OCI-LY7 (cell line): ENCODE measurements around the gene TBC1D19. TPM values are rescaled to one million over a fixed set of nuclear protein-coding genes. Genes with fewer than 3 reads are reported as not detected.

Experiments used
- BruUV-seq: library from RNA; stranded (reverse); fragments of 400-500 nt; replicated peaks from 2 replicates; lab custom pipeline; 2021; lab: Mats Ljungman, UMichigan
- CTCF ChIA-PET: fragments of 300-600 bp; sonication (Branson Sonifier 250); formaldehyde crosslinking; loops from one replicate; lab custom pipeline; 2022; ENCODE audit warnings: antibody characterized with exemption; ENCODE audit not compliant: unreplicated experiment; lab: Charles Lee
- POLR2A ChIA-PET: fragments of 300-600 bp; sonication (Branson Sonifier 250); formaldehyde crosslinking; loops from one replicate; lab custom pipeline; 2022; ENCODE audit warnings: antibody characterized with exemption; lab: Charles Lee
- DNase-seq: peaks from one replicate; pipeline ENCODE4 v3.0.0-alpha.2; 2015; ENCODE audit warnings: low spot score
- H2AFZ ChIP-seq: fragments of 200-600 bp; sonication (generic), shearing (Covaris generic); 2 replicates; pipeline ENCODE4 v1.6.1; 2014; ENCODE audit warnings: mild to moderate bottlenecking, antibody characterized with exemption, low read length, moderate library complexity
- H3K27ac ChIP-seq: fragments of 200-600 bp; sonication (generic); 2 replicates; pipeline ENCODE4 v1.5.1; 2014; ENCODE audit warnings: mixed run types, low read depth, mild to moderate bottlenecking, moderate library complexity, low read length, inconsistent platforms; ENCODE audit not compliant: poor library complexity, severe bottlenecking
- H3K36me3 ChIP-seq: fragments of 200-600 bp; sonication (generic); 2 replicates; pipeline ENCODE4 v1.6.1; 2014; ENCODE audit warnings: mild to moderate bottlenecking, antibody characterized with exemption, low read length, moderate library complexity, mixed read lengths; ENCODE audit not compliant: insufficient read depth
- H3K4me1 ChIP-seq: fragments of 200-600 bp; sonication (generic); 2 replicates; pipeline ENCODE4 v1.5.1; 2014; ENCODE audit warnings: mild to moderate bottlenecking, low read length; ENCODE audit not compliant: insufficient read depth, poor library complexity, severe bottlenecking
- H3K4me2 ChIP-seq: fragments of 200-600 bp; sonication (generic); 2 replicates; pipeline ENCODE4 v1.6.1; 2014; ENCODE audit warnings: mild to moderate bottlenecking, low read length
- H3K4me3 ChIP-seq: fragments of 200-600 bp; sonication (generic); 2 replicates; pipeline ENCODE4 v1.5.1; 2014; ENCODE audit warnings: mild to moderate bottlenecking, low read depth, low read length; ENCODE audit not compliant: poor library complexity, severe bottlenecking
- H3K79me2 ChIP-seq: fragments of 200-600 bp; sonication (generic); 2 replicates; pipeline ENCODE4 v1.6.1; 2016; ENCODE audit warnings: low read depth, mild to moderate bottlenecking, low read length, moderate library complexity, mixed read lengths; ENCODE audit not compliant: insufficient read depth
- H3K9me2 ChIP-seq: fragments of 200-600 bp; sonication (generic); 2 replicates; pipeline ENCODE4 v1.6.1; 2016; ENCODE audit warnings: mild to moderate bottlenecking, low read length, mixed read lengths; ENCODE audit not compliant: insufficient read depth
- H3K9me3 ChIP-seq: fragments of 200-600 bp; sonication (generic); 2 replicates; pipeline ENCODE4 v1.6.1; 2014; ENCODE audit warnings: mild to moderate bottlenecking, mixed run types, low read length, mixed read lengths
- H4K20me1 ChIP-seq: fragments of 200-600 bp; sonication (generic); 2 replicates; pipeline ENCODE4 v1.6.1; 2014; ENCODE audit warnings: mild to moderate bottlenecking, antibody characterized with exemption, low read length, moderate library complexity, mixed read lengths; ENCODE audit not compliant: insufficient read depth
- EZH2phosphoT487 ChIP-seq: fragments of 200-600 bp; sonication (generic); IDR thresholded peaks from 2 replicates; pipeline ENCODE4 v1.6.1; 2018; ENCODE audit warnings: low read depth, borderline replicate concordance, mild to moderate bottlenecking, mixed run types, antibody characterized with exemption, low read length, moderate library complexity, mixed read lengths
- intact Hi-C: fragments of 100-400 bp; cut with micrococcal nuclease; formaldehyde crosslinking; loops from one replicate; pipeline ENCODE4 v1.10.0; 2022; ENCODE audit not compliant: unreplicated experiment
- total RNA-seq, 2 experiments: library from RNA; depleted of rRNA in 1 of 2; stranded (reverse); fragments of >200 nt in 1 of 2; shearing (Covaris generic) in 1 of 2; gene quantifications; 2 replicates each; pipeline ENCODE4 v1.2.3, GENCODE V29; 2014 to 2022
- TF ChIP-seq, protein P1 (sequence below): fragments of 200-600 bp; sonication (generic); conservative IDR thresholded peaks from 2 replicates; pipeline ENCODE4 v1.5.1; 2014; ENCODE audit warnings: mild to moderate bottlenecking, antibody characterized with exemption, low read length, moderate library complexity, mixed read lengths

The TBC1D19 gene
- total RNA-seq, 2 experiments from 2014 or later: 10.1 to 11.0 TPM

DNA sequence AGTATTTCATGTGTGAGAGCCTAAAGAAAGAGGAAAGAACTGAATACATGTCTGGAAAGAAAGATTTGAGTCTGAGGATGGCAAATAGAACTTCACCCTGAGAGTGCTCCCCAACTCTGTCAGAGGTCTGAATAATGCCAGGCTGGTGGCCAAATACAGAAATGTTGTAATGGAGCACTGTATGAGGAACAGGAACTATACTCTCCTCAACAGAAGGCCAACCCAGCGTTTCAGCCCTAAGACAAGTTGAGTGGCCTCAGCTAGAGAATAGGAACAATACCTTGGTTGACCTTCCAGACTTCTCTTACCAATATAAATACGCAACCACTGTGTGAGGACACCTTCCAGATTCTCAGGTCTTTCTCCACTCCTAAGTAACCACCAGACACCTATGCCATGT, 182.3 kb downstream of the TBC1D19 start:
- Histone ChIP-seq H4K20me1 (no peaks in the 10 kb centered on the region), H2AFZ (no peak overlapping the region), H3K79me2 (no peaks in the 10 kb centered on the region), H3K4me3 (no peak overlapping the region), H3K9me2 (no peaks in the 10 kb centered on the region), H3K4me1 (peaks cover 11% of the 10 kb centered on the region), H3K9me3 (no peaks in the 10 kb centered on the region), H3K27ac (no peak overlapping the region), H3K4me2 (no peak overlapping the region), H3K36me3 (no peaks in the 10 kb centered on the region; the same call in 1 of the 2 replicates)
- POLR2A ChIA-PET: no interaction called here
- BruUV-seq: no TSS peak
- CTCF ChIA-PET: no interaction called here
- TF ChIP-seq, protein P1, sequence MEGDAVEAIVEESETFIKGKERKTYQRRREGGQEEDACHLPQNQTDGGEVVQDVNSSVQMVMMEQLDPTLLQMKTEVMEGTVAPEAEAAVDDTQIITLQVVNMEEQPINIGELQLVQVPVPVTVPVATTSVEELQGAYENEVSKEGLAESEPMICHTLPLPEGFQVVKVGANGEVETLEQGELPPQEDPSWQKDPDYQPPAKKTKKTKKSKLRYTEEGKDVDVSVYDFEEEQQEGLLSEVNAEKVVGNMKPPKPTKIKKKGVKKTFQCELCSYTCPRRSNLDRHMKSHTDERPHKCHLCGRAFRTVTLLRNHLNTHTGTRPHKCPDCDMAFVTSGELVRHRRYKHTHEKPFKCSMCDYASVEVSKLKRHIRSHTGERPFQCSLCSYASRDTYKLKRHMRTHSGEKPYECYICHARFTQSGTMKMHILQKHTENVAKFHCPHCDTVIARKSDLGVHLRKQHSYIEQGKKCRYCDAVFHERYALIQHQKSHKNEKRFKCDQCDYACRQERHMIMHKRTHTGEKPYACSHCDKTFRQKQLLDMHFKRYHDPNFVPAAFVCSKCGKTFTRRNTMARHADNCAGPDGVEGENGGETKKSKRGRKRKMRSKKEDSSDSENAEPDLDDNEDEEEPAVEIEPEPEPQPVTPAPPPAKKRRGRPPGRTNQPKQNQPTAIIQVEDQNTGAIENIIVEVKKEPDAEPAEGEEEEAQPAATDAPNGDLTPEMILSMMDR: no peak
- no peak for TF ChIP-seq EZH2phosphoT487
- intact Hi-C loops: no loop called here
- no peak for DNase-seq

GRCh38 chr4:26772096-26772873, 188.4 kb downstream of the TBC1D19 start:
- Histone ChIP-seq H3K9me2 (no peaks in the 10 kb centered on the region), H2AFZ (no peak overlapping the region), H3K4me1 (no peaks in the 10 kb centered on the region), H3K36me3 (peaks cover 8% of the 10 kb centered on the region; the same call in 1 of the 2 replicates), H4K20me1 (no peaks in the 10 kb centered on the region), H3K4me3 (no peak overlapping the region), H3K4me2 (no peak overlapping the region), H3K9me3 (peaks cover 20% of the 10 kb centered on the region; the same call in 1 of the 2 replicates), H3K79me2 (no peaks in the 10 kb centered on the region), H3K27ac (no peak overlapping the region)
- TF ChIP-seq EZH2phosphoT487: no peak
- TF ChIP-seq, protein P1: no peak
- DNase-seq: no peak
- intact Hi-C loops: no loop called here
- ChIA-PET CTCF (no interaction called here), POLR2A (no interaction called here)
- BruUV-seq: no TSS peak

GRCh38 chr4:26779224-26779623, 195.3 kb downstream of the TBC1D19 start:
- no peak for DNase-seq
- no peaks in the 10 kb centered on the region for H3K9me2 ChIP-seq
- H4K20me1 ChIP-seq: no peaks in the 10 kb centered on the region
- BruUV-seq: no TSS peak
- H3K4me3 ChIP-seq: no peak overlapping the region
- H3K36me3 ChIP-seq: peaks cover 3% of the 10 kb centered on the region; the same call in 1 of the 2 replicates
- H3K4me1 ChIP-seq: peaks cover 27% of the 10 kb centered on the region
- H2AFZ ChIP-seq: no peak overlapping the region
- intact Hi-C loops: no loop called here
- POLR2A ChIA-PET: interaction anchor here (1.0 kb wide), 1 partner anchor 31 kb away, joined by 4 read pairs; no protein-coding TSS in a partner anchor
- CTCF ChIA-PET: no interaction called here
- no peak overlapping the region for H3K4me2 ChIP-seq
- peaks cover 16% of the 10 kb centered on the region; the same call in 1 of the 2 replicates for H3K9me3 ChIP-seq
- no peaks in the 10 kb centered on the region for H3K79me2 ChIP-seq
- TF ChIP-seq EZH2phosphoT487: no peak
- TF ChIP-seq, protein P1: no peak
- H3K27ac ChIP-seq: no peak overlapping the region
